HepG2 (cell line): ENCODE measurements around the gene GRK4. TPM values are rescaled to one million over a fixed set of nuclear protein-coding genes. Genes with fewer than 3 reads are reported as not detected.

Experiments used
- ESRRA ChIP-seq: sonication (generic); formaldehyde crosslinking; IDR thresholded peaks from 2 replicates; pipeline ENCODE4 v1.5.1; 2020; ENCODE audit warnings: mild to moderate bottlenecking, low read depth, missing genetic modification reagents
- GATAD2A ChIP-seq: IDR thresholded peaks from 2 replicates; pipeline ENCODE4 v1.6.1; 2016
- JDP2 ChIP-seq: sonication (generic); formaldehyde crosslinking; IDR thresholded peaks from 2 replicates; pipeline ENCODE4 v1.8.1; 2022; ENCODE audit warnings: missing genetic modification reagents, borderline replicate concordance
- NKX3-1 ChIP-seq: sonication (generic); formaldehyde crosslinking; IDR thresholded peaks from 2 replicates; pipeline ENCODE4 v1.5.0; 2020; ENCODE audit warnings: missing genetic modification reagents
- PHF5A ChIP-seq: IDR thresholded peaks from one replicate; pipeline ENCODE4 v1.6.1; 2018; ENCODE audit warnings: low read depth, missing genetic modification reagents; ENCODE audit not compliant: unreplicated experiment
- PHF8 ChIP-seq: sonication (generic); formaldehyde crosslinking; IDR thresholded peaks from 2 replicates; pipeline ENCODE4 v1.5.0; 2020; ENCODE audit warnings: missing genetic modification reagents
- SCMH1 ChIP-seq: sonication (generic); formaldehyde crosslinking; IDR thresholded peaks from 2 replicates; pipeline ENCODE4 v1.9.0; 2021; ENCODE audit warnings: missing genetic modification reagents, mild to moderate bottlenecking, borderline replicate concordance
- TCF7 ChIP-seq: sonication (generic); IDR thresholded peaks from 2 replicates; pipeline ENCODE4 v1.6.1; 2016; ENCODE audit warnings: antibody characterized with exemption, low read depth
- ZFAT ChIP-seq: sonication (generic); formaldehyde crosslinking; conservative IDR thresholded peaks from 2 replicates; pipeline ENCODE4 v1.8.1; 2023; ENCODE audit warnings: missing genetic modification reagents, inconsistent platforms
- ZNF24 ChIP-seq: fragments of 450-650 bp; IDR thresholded peaks from 2 replicates; pipeline ENCODE4 v1.6.1; 2017; ENCODE audit warnings: antibody characterized with exemption, mild to moderate bottlenecking
- ZNF251 ChIP-seq: sonication (generic); formaldehyde crosslinking; IDR thresholded peaks from 2 replicates; pipeline ENCODE4 v1.9.0; 2021; ENCODE audit warnings: mild to moderate bottlenecking, missing genetic modification reagents
- ZNF292 ChIP-seq: sonication (generic); formaldehyde crosslinking; IDR thresholded peaks from 2 replicates; pipeline ENCODE4 v1.8.1; 2022; ENCODE audit warnings: mild to moderate bottlenecking, low read depth, missing genetic modification reagents, borderline replicate concordance
- ZNF543 ChIP-seq: sonication (generic); formaldehyde crosslinking; IDR thresholded peaks from 2 replicates; pipeline ENCODE4 v1.4.0; 2020; ENCODE audit warnings: mild to moderate bottlenecking, missing genetic modification reagents
- ZNF564 ChIP-seq: sonication (generic); formaldehyde crosslinking; IDR thresholded peaks from 2 replicates; pipeline ENCODE4 v1.8.1; 2023; ENCODE audit warnings: mild to moderate bottlenecking, missing genetic modification reagents
- ZNF598 ChIP-seq: sonication (generic); formaldehyde crosslinking; IDR thresholded peaks from 2 replicates; pipeline ENCODE4 v1.5.1; 2020; ENCODE audit warnings: mild to moderate bottlenecking, missing genetic modification reagents, borderline replicate concordance
- polyA plus RNA-seq, 8 experiments: library from polyadenylated mRNA; depleted of rRNA in 3 of 8; stranded (reverse) in 7 of 8; unstranded in 1 of 8; fragments of >200 nt; fragmentation: Illumina TruSeq in 4 of 8; extraction: Trizol in 4 of 8; gene quantifications; 2 replicates each; pipeline versions ENCODE4 v1.2.1 to v1.2.3, GENCODE V29; 2011 to 2016; ENCODE audit warnings: low read depth in 4 of 8, missing spikeins in 1 of 8, mixed read lengths in 1 of 8; ENCODE audit not compliant: insufficient read depth in 1 of 8
- total RNA-seq, 5 experiments: library from RNA; depleted of rRNA; stranded (reverse); fragments of >200 nt; fragmentation: Illumina TruSeq; extraction: Trizol; gene quantifications; 2 replicates each; pipeline ENCODE4 v1.2.3, GENCODE V29; 2016; ENCODE audit warnings: low read depth in 1 of 5
- TF ChIP-seq, protein P1 (sequence below): sonication (generic); formaldehyde crosslinking; IDR thresholded peaks from 2 replicates; pipeline ENCODE4 v1.4.0; 2020; ENCODE audit warnings: missing genetic modification reagents, borderline replicate concordance
- TF ChIP-seq, protein P2 (sequence below): sonication (generic); formaldehyde crosslinking; IDR thresholded peaks from 2 replicates; pipeline ENCODE4 v1.4.0; 2020; ENCODE audit warnings: missing genetic modification reagents
- TF ChIP-seq, protein P3 (sequence below): sonication (generic); formaldehyde crosslinking; IDR thresholded peaks from 2 replicates; pipeline ENCODE4 v1.5.1; 2020; ENCODE audit warnings: mild to moderate bottlenecking, missing genetic modification reagents, borderline replicate concordance
- TF ChIP-seq, protein P4 (sequence below): IDR thresholded peaks from 2 replicates; pipeline ENCODE4 v1.6.1; 2016; ENCODE audit warnings: mild to moderate bottlenecking, missing biosample characterization, missing genetic modification reagents
- TF ChIP-seq, protein P5 (sequence below): sonication (generic); formaldehyde crosslinking; IDR thresholded peaks from 2 replicates; pipeline ENCODE4 v1.4.0; 2020; ENCODE audit warnings: mild to moderate bottlenecking, low read depth, missing genetic modification reagents

Gene GRK4
- total and polyA plus RNA-seq, 2 of the 13 experiments (the other 11 are each of a cell fraction or from before 2014, with no cell fraction given) = 1.8 to 2.0 TPM

DNA sequence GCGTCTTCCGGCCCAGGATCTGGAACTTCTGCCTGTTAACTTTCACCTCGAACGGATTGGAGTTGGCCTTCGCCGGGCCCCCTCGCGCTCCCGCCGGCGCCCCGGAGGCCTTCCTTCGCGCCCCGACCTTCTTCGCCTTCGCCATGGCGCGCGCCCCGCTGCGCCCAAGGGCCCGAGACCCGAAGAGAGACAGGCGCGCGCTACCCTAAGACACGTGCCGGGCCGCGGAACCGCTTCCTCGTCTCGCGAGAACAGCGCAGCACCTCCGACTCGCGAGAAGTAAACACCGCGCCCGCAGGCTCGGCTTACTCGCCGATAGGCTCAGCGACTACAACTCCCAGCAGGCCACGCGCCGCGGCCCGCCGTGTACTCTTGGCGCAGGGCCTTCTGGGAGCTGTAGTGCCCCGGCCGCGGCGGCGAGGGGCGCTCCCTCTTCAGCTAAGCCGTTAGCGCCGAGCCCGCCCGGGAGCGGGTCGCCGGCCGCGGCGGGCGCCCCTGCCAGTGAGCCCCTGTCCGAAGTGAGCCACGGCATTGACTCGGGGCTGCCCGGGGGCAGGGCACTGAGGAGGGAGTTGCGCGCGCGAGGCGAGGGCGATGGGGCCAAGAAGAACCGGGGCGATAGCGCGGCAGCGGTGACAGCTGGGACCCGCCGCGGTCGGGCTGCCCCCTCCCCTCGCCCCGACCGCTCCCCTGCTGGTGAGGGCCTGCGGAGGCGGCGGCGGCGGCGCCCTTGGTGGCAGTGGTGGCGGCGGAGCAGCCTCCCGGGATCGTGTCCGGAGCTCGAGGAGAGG lies at the start of gene GRK4, which contains the start of gene NOP14 (continued):
- TF ChIP-seq, protein P1, sequence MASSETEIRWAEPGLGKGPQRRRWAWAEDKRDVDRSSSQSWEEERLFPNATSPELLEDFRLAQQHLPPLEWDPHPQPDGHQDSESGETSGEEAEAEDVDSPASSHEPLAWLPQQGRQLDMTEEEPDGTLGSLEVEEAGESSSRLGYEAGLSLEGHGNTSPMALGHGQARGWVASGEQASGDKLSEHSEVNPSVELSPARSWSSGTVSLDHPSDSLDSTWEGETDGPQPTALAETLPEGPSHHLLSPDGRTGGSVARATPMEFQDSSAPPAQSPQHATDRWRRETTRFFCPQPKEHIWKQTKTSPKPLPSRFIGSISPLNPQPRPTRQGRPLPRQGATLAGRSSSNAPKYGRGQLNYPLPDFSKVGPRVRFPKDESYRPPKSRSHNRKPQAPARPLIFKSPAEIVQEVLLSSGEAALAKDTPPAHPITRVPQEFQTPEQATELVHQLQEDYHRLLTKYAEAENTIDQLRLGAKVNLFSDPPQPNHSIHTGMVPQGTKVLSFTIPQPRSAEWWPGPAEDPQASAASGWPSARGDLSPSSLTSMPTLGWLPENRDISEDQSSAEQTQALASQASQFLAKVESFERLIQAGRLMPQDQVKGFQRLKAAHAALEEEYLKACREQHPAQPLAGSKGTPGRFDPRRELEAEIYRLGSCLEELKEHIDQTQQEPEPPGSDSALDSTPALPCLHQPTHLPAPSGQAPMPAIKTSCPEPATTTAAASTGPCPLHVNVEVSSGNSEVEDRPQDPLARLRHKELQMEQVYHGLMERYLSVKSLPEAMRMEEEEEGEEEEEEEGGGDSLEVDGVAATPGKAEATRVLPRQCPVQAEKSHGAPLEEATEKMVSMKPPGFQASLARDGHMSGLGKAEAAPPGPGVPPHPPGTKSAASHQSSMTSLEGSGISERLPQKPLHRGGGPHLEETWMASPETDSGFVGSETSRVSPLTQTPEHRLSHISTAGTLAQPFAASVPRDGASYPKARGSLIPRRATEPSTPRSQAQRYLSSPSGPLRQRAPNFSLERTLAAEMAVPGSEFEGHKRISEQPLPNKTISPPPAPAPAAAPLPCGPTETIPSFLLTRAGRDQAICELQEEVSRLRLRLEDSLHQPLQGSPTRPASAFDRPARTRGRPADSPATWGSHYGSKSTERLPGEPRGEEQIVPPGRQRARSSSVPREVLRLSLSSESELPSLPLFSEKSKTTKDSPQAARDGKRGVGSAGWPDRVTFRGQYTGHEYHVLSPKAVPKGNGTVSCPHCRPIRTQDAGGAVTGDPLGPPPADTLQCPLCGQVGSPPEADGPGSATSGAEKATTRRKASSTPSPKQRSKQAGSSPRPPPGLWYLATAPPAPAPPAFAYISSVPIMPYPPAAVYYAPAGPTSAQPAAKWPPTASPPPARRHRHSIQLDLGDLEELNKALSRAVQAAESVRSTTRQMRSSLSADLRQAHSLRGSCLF (CRISPR knock-in tag) = no peak
- TF ChIP-seq, protein P2, sequence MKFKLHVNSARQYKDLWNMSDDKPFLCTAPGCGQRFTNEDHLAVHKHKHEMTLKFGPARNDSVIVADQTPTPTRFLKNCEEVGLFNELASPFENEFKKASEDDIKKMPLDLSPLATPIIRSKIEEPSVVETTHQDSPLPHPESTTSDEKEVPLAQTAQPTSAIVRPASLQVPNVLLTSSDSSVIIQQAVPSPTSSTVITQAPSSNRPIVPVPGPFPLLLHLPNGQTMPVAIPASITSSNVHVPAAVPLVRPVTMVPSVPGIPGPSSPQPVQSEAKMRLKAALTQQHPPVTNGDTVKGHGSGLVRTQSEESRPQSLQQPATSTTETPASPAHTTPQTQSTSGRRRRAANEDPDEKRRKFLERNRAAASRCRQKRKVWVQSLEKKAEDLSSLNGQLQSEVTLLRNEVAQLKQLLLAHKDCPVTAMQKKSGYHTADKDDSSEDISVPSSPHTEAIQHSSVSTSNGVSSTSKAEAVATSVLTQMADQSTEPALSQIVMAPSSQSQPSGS = peak; percentile 92
- no peak for TF ChIP-seq SCMH1
- peak; percentile 92 for TF ChIP-seq ZNF564
- TF ChIP-seq ESRRA (CRISPR knock-in tag) = peak; percentile 74; the same call in 1 of the 2 replicates
- TF ChIP-seq GATAD2A (CRISPR knock-in tag) = no peak
- no peak; the same call in 1 of the 2 replicates for TF ChIP-seq ZFAT (CRISPR knock-in tag)
- TF ChIP-seq ZNF24 = no peak
- no peak for TF ChIP-seq TCF7
- TF ChIP-seq ZNF598 (CRISPR knock-in tag) = peak; percentile 68
- peak; percentile 26 for TF ChIP-seq PHF5A (CRISPR knock-in tag)
- TF ChIP-seq, protein P3, sequence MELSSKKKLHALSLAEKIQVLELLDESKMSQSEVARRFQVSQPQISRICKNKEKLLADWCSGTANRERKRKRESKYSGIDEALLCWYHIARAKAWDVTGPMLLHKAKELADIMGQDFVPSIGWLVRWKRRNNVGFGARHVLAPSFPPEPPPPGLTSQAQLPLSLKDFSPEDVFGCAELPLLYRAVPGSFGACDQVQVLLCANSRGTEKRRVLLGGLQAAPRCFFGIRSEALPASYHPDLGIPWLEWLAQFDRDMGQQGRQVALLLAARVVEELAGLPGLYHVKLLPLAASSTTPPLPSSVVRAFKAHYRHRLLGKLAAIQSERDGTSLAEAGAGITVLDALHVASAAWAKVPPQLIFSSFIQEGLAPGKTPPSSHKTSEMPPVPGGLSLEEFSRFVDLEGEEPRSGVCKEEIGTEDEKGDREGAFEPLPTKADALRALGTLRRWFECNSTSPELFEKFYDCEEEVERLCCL (CRISPR knock-in tag) = 0 out of 2 replicates have a peak, but pooled peaks have one; percentile 42
- TF ChIP-seq, protein P4, sequence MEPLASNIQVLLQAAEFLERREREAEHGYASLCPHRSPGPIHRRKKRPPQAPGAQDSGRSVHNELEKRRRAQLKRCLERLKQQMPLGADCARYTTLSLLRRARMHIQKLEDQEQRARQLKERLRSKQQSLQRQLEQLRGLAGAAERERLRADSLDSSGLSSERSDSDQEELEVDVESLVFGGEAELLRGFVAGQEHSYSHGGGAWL = peak; percentile 97
- peak; percentile 86; the same call in 1 of the 2 replicates for TF ChIP-seq JDP2 (CRISPR knock-in tag)
- TF ChIP-seq, protein P5, sequence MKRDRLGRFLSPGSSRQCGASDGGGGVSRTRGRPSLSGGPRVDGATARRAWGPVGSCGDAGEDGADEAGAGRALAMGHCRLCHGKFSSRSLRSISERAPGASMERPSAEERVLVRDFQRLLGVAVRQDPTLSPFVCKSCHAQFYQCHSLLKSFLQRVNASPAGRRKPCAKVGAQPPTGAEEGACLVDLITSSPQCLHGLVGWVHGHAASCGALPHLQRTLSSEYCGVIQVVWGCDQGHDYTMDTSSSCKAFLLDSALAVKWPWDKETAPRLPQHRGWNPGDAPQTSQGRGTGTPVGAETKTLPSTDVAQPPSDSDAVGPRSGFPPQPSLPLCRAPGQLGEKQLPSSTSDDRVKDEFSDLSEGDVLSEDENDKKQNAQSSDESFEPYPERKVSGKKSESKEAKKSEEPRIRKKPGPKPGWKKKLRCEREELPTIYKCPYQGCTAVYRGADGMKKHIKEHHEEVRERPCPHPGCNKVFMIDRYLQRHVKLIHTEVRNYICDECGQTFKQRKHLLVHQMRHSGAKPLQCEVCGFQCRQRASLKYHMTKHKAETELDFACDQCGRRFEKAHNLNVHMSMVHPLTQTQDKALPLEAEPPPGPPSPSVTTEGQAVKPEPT = peak; percentile 68; the same call in 1 of the 2 replicates
- TF ChIP-seq ZNF292 (CRISPR knock-in tag) = no peak
- peak; percentile 97 for TF ChIP-seq ZNF543 (CRISPR knock-in tag)
- TF ChIP-seq PHF8 (CRISPR knock-in tag) = peak; percentile 98
- no peak for TF ChIP-seq ZNF251
- peak; percentile 94 for TF ChIP-seq NKX3-1
